Measurements from ENCODE around the gene ORM2. TPM values are rescaled to one million over a fixed set of nuclear protein-coding genes. Genes with fewer than 3 reads are reported as not detected.
"Not testable (repeated sequence)": the region's sequence is repeated elsewhere in the genome, so short reads cannot be mapped to it uniquely, and the experiment has no call there.

The ORM2 gene
- not detected for total RNA-seq

GRCh38 chr9:114329625-114330022 lies at the start of gene ORM2:
Gene ORM2, plus strand, starts transcription at chr9:114329869. Its CDS starts 36 bp downstream, at chr9:114329905.
- H3K4me3 ChIP-seq; H3K36me3 ChIP-seq; intact Hi-C loops (cut with DNase I); H3K27ac ChIP-seq; H3K4me1 ChIP-seq; DNase-seq; H3K9me3 ChIP-seq: not testable (repeated sequence)
- no CpG with 5 or more reads among the region's 10 CpGs for WGBS, 2 donors
- H3K27me3 ChIP-seq: peaks cover 0 to 21% (median 0%) of the 10 kb centered on the region in 4 donors

- WGBS, 2 donors: 67 to 76% methylated on average over 7 of the region's 8 CpGs
- DNase-seq: no peak
- intact Hi-C loops (cut with DNase I): no loop called here
- Histone ChIP-seq H3K27me3 (no peaks in the 10 kb centered on the region), H3K4me3 (no peak overlapping the region), H3K4me1 (peaks cover 0 to 59% (median 16%) of the 10 kb centered on the region in 3 donors), H3K9me3 (no peaks in the 10 kb centered on the region), H3K36me3 (no peaks in the 10 kb centered on the region), H3K27ac (no peak overlapping the region)
- TF ChIP-seq CTCF (IDR thresholded peaks at IDR 0.05) (no peak), POLR2A (IDR thresholded peaks at IDR 0.05) (no peak)
Observed at GRCh38 chr9:114280636-114281472, 48.8 kb upstream of the ORM2 start.

- no peak for DNase-seq
- intact Hi-C loops (cut with DNase I): no loop called here
- Histone ChIP-seq H3K27ac (no peak overlapping the region), H3K4me1 (peaks cover 0 to 54% (median 13%) of the 10 kb centered on the region in 3 donors), H3K9me3 (no peaks in the 10 kb centered on the region), H3K36me3 (no peaks in the 10 kb centered on the region), H3K27me3 (no peaks in the 10 kb centered on the region), H3K4me3 (no peak overlapping the region)
- 82 to 91% methylated on average over 7 to 9 of the region's 12 CpGs for WGBS, 2 donors
- TF ChIP-seq POLR2A (IDR thresholded peaks at IDR 0.05) (no peak), CTCF (IDR thresholded peaks at IDR 0.05) (no peak)
Observed at GRCh38 chr9:114281473-114282103, 48.1 kb upstream of the ORM2 start.

- Histone ChIP-seq H3K4me3 (no peak overlapping the region), H3K36me3 (no peaks in the 10 kb centered on the region), H3K9me3 (no peaks in the 10 kb centered on the region), H3K27ac (no peak overlapping the region), H3K4me1 (peaks cover 0 to 49% (median 10%) of the 10 kb centered on the region in 3 donors), H3K27me3 (no peaks in the 10 kb centered on the region)
- intact Hi-C loops (cut with DNase I): no loop called here
- 90 to 98% methylated on average over 6 to 9 of the region's 10 CpGs for WGBS, 2 donors
- no peak for DNase-seq
- TF ChIP-seq CTCF (IDR thresholded peaks at IDR 0.05): no peak
- TF ChIP-seq POLR2A (IDR thresholded peaks at IDR 0.05): no peak
Observed at GRCh38 chr9:114282104-114282485, 47.6 kb upstream of the ORM2 start.

GRCh38 chr9:114282507-114282906 lies 47.2 kb upstream of the ORM2 start:
- peaks cover 0 to 46% (median 6%) of the 10 kb centered on the region in 3 donors for H3K4me1 ChIP-seq
- intact Hi-C loops (cut with DNase I): no loop called here
- no peaks in the 10 kb centered on the region for H3K27me3 ChIP-seq
- TF ChIP-seq CTCF (IDR thresholded peaks at IDR 0.05) (no peak), POLR2A (IDR thresholded peaks at IDR 0.05) (no peak)
- H3K36me3 ChIP-seq: no peaks in the 10 kb centered on the region
- H3K9me3 ChIP-seq: no peaks in the 10 kb centered on the region
- 89 to 97% methylated on average over 4 of the region's 6 CpGs for WGBS, 2 donors
- H3K27ac ChIP-seq: no peak overlapping the region
- no peak for DNase-seq
- no peak overlapping the region for H3K4me3 ChIP-seq

All from esophagus squamous epithelium (tissue), 5 donors.